Spleen (tissue), 11 donors: Measurements from ENCODE around the gene PRRX1. TPM values are rescaled to one million over a fixed set of nuclear protein-coding genes. Genes with fewer than 3 reads are reported as not detected.

Experiments used
- DNase-seq: peaks from one replicate; pipeline ENCODE4 v3.0.0-alpha.2; 2020
- H3K27ac ChIP-seq, 8 donors: fragments of 200-600 bp; sonication (generic) in 7 of 8; 1 replicate in 4 of 8; 2 replicates in 4 of 8; pipeline versions ENCODE4 v1.5.0 to v1.8.0; 2016 to 2021; ENCODE audit warnings: inconsistent platforms in 4 of 8, mild to moderate bottlenecking in 4 of 8, moderate library complexity in 1 of 8
- H3K27me3 ChIP-seq, 7 donors: fragments of 200-600 bp; sonication (generic) in 6 of 7; replicated peaks in 1 of 7; 1 replicate in 4 of 7; 2 replicates in 3 of 7; pipeline versions ENCODE4 v1.5.0 to v1.8.0; 2016 to 2021; ENCODE audit warnings: inconsistent platforms in 3 of 7, mild to moderate bottlenecking in 1 of 7
- H3K36me3 ChIP-seq, 6 donors: fragments of 200-600 bp; sonication (generic) in 5 of 6; 1 replicate in 4 of 6; 2 replicates in 2 of 6; pipeline versions ENCODE4 v1.5.0 to v1.8.0; 2016 to 2021; ENCODE audit warnings: inconsistent platforms in 2 of 6
- H3K4me1 ChIP-seq, 6 donors: fragments of 200-600 bp; sonication (generic) in 5 of 6; 1 replicate in 3 of 6; 2 replicates in 3 of 6; pipeline versions ENCODE4 v1.5.0 to v1.8.0; 2016 to 2021; ENCODE audit warnings: inconsistent platforms in 3 of 6
- H3K4me3 ChIP-seq, 8 donors: fragments of 200-600 bp; sonication (generic) in 7 of 8; 1 replicate in 4 of 8; 2 replicates in 4 of 8; pipeline versions ENCODE4 v1.5.0 to v1.8.0; 2016 to 2021; ENCODE audit warnings: inconsistent platforms in 4 of 8, mild to moderate bottlenecking in 4 of 8, moderate library complexity in 2 of 8
- H3K9me3 ChIP-seq, 8 donors: fragments of 200-600 bp; sonication (generic) in 7 of 8; 1 replicate in 4 of 8; 2 replicates in 4 of 8; pipeline versions ENCODE4 v1.5.0 to v1.8.0; 2016 to 2021; ENCODE audit warnings: inconsistent platforms in 4 of 8
- POLR2A ChIP-seq, 3 donors: fragments of 450-650 bp; IDR thresholded peaks; one replicate each; pipeline ENCODE4 v1.5.1; 2017; ENCODE audit warnings: antibody characterized with exemption in 3 of 3, mild to moderate bottlenecking in 1 of 3
- POLR2AphosphoS5 ChIP-seq, 3 donors: sonication (generic); formaldehyde crosslinking; IDR thresholded peaks; one replicate each; pipeline ENCODE4 v1.5.1; 2017; ENCODE audit warnings: antibody characterized with exemption in 3 of 3
- WGBS, 5 donors: extraction: QIAGEN DNeasy Blood & Tissue Kit in 3 of 5; methylation state at CpG; one replicate each; pipeline versions ENCODE4 v1.1.5 to v1.1.7; 2013 to 2018; 5-methylcytosine and 5-hydroxymethylcytosine counted together
- intact Hi-C: fragments of 100-400 bp; cut with DNase I; formaldehyde crosslinking; loops from one replicate; pipeline ENCODE4 v1.15.0; 2023; ENCODE audit warnings: low total_unique reads
- polyA plus RNA-seq, 3 donors: library from polyadenylated mRNA; stranded (reverse); fragments of 200-250 nt; gene quantifications; one replicate each; pipeline ENCODE4 v1.2.1, GENCODE V29; 2013
- total RNA-seq, 7 donors: library from RNA; depleted of rRNA in 3 of 7; stranded (reverse); fragments of >200 nt in 3 of 7; fragmentation: NEBNext Ultra II Directional in 4 of 7; extraction: Animal tissue kit (Norgen Biotek cat#: 25700) in 4 of 7; gene quantifications; one replicate each; pipeline versions ENCODE4 v1.1.0 to v1.2.1, GENCODE V29; 2016 to 2021
- TF ChIP-seq, protein P1 (sequence below), 11 experiments: fragments of 200-600 bp in 7 of 11; fragments of 450-650 bp in 4 of 11; sonication (generic) in 4 of 11; IDR thresholded peaks in 8 of 11; conservative IDR thresholded peaks in 3 of 11; 1 replicate in 7 of 11; 2 replicates in 4 of 11; pipeline versions ENCODE4 v1.4.0 to v1.8.0; 2016 to 2021; ENCODE audit warnings: antibody characterized with exemption in 11 of 11, inconsistent platforms in 4 of 11, mild to moderate bottlenecking in 1 of 11
- donor health status: healthy with polysubstance abuse.
- donor health status: DM: no; HTN: no; CAD: no; lungs with moderate emphysema.
- donor health status: DM: no; HTN: no; CAD: no.
- donor health status: Bipolar disorder and iron deficiency.
- donor health status: healthy.
- donor health status: DM: no; HTN: no; CAD: no.
- donor health status: DM: yes; HTN: yes; CAD: no.

PRRX1 gene
- total and polyA plus RNA-seq, 10 donors: 1.2 to 5.9 (median 3.1) TPM

DNA sequence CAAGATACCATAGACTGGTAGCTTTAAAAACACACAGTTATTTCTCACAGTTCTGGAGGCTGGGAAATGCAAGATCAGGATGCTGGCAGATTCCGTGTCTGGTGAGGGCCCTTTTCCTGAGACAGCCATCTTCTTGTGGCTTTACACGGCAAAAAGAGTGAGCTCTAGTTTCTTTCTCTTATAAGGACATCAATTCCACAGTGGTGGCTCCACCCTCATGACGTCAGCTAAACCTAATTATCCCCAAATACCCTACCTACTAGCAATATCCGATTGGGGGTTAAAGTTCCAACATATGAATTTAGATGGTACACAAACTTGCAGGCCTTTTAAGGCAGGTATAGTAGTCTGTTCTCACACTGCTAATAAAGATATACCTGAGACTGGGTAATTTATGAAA lies 77.7 kb downstream of the PRRX1 start:
- Histone ChIP-seq H3K4me1 (no peaks in the 10 kb centered on the region), H3K9me3 (peaks cover 0 to 21% (median 13%) of the 10 kb centered on the region in 8 donors), H3K36me3 (no peaks in the 10 kb centered on the region), H3K4me3 (no peak overlapping the region), H3K27ac (no peak overlapping the region), H3K27me3 (no peaks in the 10 kb centered on the region)
- no peak for DNase-seq
- TF ChIP-seq, protein P1, sequence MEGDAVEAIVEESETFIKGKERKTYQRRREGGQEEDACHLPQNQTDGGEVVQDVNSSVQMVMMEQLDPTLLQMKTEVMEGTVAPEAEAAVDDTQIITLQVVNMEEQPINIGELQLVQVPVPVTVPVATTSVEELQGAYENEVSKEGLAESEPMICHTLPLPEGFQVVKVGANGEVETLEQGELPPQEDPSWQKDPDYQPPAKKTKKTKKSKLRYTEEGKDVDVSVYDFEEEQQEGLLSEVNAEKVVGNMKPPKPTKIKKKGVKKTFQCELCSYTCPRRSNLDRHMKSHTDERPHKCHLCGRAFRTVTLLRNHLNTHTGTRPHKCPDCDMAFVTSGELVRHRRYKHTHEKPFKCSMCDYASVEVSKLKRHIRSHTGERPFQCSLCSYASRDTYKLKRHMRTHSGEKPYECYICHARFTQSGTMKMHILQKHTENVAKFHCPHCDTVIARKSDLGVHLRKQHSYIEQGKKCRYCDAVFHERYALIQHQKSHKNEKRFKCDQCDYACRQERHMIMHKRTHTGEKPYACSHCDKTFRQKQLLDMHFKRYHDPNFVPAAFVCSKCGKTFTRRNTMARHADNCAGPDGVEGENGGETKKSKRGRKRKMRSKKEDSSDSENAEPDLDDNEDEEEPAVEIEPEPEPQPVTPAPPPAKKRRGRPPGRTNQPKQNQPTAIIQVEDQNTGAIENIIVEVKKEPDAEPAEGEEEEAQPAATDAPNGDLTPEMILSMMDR (IDR thresholded peaks at IDR 0.05 in 8 of 11, conservative IDR thresholded peaks at IDR 0.05 in 3 of 11): no peak
- TF ChIP-seq POLR2A (IDR thresholded peaks at IDR 0.05): no peak
- TF ChIP-seq POLR2AphosphoS5 (IDR thresholded peaks at IDR 0.05): no peak
- WGBS, 5 donors: 82 to 89% (median 86%) methylated on average over 4 of the region's 4 CpGs
- intact Hi-C loops: no loop called here

DNA sequence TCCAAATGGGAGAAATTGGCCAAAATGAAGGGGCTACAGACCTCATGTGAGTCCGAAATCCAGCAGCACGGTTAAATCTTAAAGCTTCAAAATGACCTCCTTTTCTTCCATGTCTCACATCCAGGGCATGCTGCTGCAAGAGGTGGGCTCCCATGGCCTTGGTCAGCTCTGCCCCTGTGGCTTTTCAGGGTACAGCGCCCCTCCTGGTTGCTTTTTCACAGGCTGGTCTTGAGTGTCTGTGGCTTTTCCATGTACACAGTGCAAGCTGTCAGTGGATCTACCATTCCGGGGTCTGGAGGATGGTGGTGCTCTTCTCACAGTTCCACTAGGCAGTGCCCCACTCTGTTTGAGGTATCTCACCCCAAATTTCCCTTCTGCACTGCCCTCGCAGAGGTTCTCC lies 78.7 kb downstream of the PRRX1 start:
- H3K27ac ChIP-seq: no peak overlapping the region
- peaks cover 0 to 21% (median 13%) of the 10 kb centered on the region in 8 donors for H3K9me3 ChIP-seq
- H3K27me3 ChIP-seq: no peaks in the 10 kb centered on the region
- 83 to 95% (median 86%) methylated on average over 5 of the region's 5 CpGs for WGBS, 5 donors
- H3K4me1 ChIP-seq: no peaks in the 10 kb centered on the region
- H3K36me3 ChIP-seq: no peaks in the 10 kb centered on the region
- DNase-seq: no peak
- TF ChIP-seq POLR2A (IDR thresholded peaks at IDR 0.05) (no peak), POLR2AphosphoS5 (IDR thresholded peaks at IDR 0.05) (no peak)
- TF ChIP-seq, protein P1 (IDR thresholded peaks at IDR 0.05 in 8 of 11, conservative IDR thresholded peaks at IDR 0.05 in 3 of 11): no peak
- intact Hi-C loops: no loop called here
- H3K4me3 ChIP-seq: no peak overlapping the region

DNA sequence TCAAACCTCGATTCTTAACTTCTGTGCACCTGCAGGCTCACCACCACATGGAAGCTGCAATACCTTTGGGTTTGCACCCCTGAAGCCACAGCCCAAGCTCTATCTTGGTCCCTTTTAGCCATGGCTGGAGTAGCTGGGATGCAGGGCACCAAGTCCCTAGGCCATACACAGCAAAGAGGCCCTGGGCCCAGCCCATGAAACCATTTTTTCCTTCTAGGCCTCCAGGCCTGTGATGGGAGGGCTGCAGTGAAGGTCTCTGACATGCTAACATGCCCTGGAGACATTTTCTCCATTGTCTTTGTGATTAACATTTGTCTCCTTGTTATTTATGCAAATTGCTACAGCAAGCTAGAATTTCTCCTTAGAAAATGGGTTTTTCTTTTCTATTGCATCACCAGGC lies 79.2 kb downstream of the PRRX1 start:
- no peaks in the 10 kb centered on the region for H3K4me1 ChIP-seq
- H3K4me3 ChIP-seq: no peak overlapping the region
- H3K27me3 ChIP-seq: no peaks in the 10 kb centered on the region
- peaks cover 0 to 21% (median 13%) of the 10 kb centered on the region in 8 donors for H3K9me3 ChIP-seq
- no peaks in the 10 kb centered on the region for H3K36me3 ChIP-seq
- 73 to 88% (median 83%) methylated on average over 1 of the region's 1 CpG for WGBS, 5 donors
- H3K27ac ChIP-seq: no peak overlapping the region
- no peak for DNase-seq
- TF ChIP-seq, protein P1 (IDR thresholded peaks at IDR 0.05 in 8 of 11, conservative IDR thresholded peaks at IDR 0.05 in 3 of 11): no peak
- no peak for TF ChIP-seq POLR2A (IDR thresholded peaks at IDR 0.05)
- TF ChIP-seq POLR2AphosphoS5 (IDR thresholded peaks at IDR 0.05): no peak
- intact Hi-C loops: no loop called here

DNA sequence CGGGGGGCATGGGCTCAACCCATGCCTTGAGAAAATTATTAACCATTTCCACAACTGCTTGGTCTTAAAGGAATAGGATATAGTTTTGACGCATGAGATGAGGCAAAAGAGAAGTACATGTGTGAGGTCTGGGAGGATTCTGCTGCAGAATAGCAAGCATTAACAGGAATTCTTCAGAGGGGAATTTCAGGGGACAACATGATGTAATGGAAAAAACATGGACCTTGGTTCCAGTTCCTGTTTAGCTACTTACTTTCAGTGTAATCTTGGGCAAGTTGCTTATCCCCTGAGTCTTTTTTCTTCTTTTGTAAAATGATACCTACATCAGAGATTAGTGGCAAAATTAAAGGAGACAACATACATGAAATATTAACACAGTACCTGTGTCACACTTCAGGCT lies 85.6 kb downstream of the PRRX1 start:
- H3K27ac ChIP-seq: no peak overlapping the region
- no peaks in the 10 kb centered on the region for H3K27me3 ChIP-seq
- H3K36me3 ChIP-seq: no peaks in the 10 kb centered on the region
- DNase-seq: no peak
- no peak for TF ChIP-seq POLR2AphosphoS5 (IDR thresholded peaks at IDR 0.05)
- TF ChIP-seq, protein P1 (IDR thresholded peaks at IDR 0.05 in 8 of 11, conservative IDR thresholded peaks at IDR 0.05 in 3 of 11): no peak
- no peak for TF ChIP-seq POLR2A (IDR thresholded peaks at IDR 0.05)
- no peak overlapping the region for H3K4me3 ChIP-seq
- H3K9me3 ChIP-seq: no peaks in the 10 kb centered on the region
- WGBS, 5 donors: 61 to 72% (median 63%) methylated on average over 2 of the region's 2 CpGs
- intact Hi-C loops: no loop called here
- no peaks in the 10 kb centered on the region for H3K4me1 ChIP-seq
